DOHH2 (cell line): ENCODE results near the gene RPP30.
"Not testable (repeated sequence)": the region's sequence is repeated elsewhere in the genome, so short reads cannot be mapped to it uniquely, and the experiment has no call there.

Experiments used
- H3F3A ChIP-seq: fragments of 200-600 bp; sonication (generic), shearing (Covaris generic); 2 replicates; pipeline ENCODE4 v1.6.0; 2016; ENCODE audit warnings: antibody characterized with exemption, mild to moderate bottlenecking; ENCODE audit not compliant: control insufficient read depth, insufficient read depth
- H3K27ac ChIP-seq: fragments of 200-600 bp; sonication (generic); 2 replicates; pipeline ENCODE4 v1.5.1; 2014; ENCODE audit warnings: low read depth, mild to moderate bottlenecking, low read length, moderate library complexity
- H3K27me3 ChIP-seq: fragments of 200-600 bp; sonication (generic); 2 replicates; pipeline ENCODE4 v1.6.1; 2014; ENCODE audit warnings: mild to moderate bottlenecking, low read length, mixed read lengths; ENCODE audit not compliant: control insufficient read depth
- H3K36me3 ChIP-seq: fragments of 200-600 bp; sonication (generic); 2 replicates; pipeline ENCODE4 v1.6.1; 2014; ENCODE audit warnings: mild to moderate bottlenecking, low read length, moderate library complexity, mixed read lengths; ENCODE audit not compliant: control insufficient read depth
- H3K4me1 ChIP-seq: fragments of 200-600 bp; sonication (generic); 2 replicates; pipeline ENCODE4 v1.6.1; 2014; ENCODE audit warnings: mild to moderate bottlenecking, low read length, mixed read lengths; ENCODE audit not compliant: control insufficient read depth
- H3K4me2 ChIP-seq: fragments of 200-600 bp; sonication (generic); 2 replicates; pipeline ENCODE4 v1.6.0; 2014; ENCODE audit warnings: mild to moderate bottlenecking, low read length, moderate library complexity
- H3K4me3 ChIP-seq: fragments of 200-600 bp; sonication (generic); 2 replicates; pipeline ENCODE4 v1.5.1; 2014; ENCODE audit warnings: mild to moderate bottlenecking, low read length, mixed read lengths
- H3K79me2 ChIP-seq: fragments of 200-600 bp; sonication (generic); 2 replicates; pipeline ENCODE4 v1.6.1; 2014; ENCODE audit warnings: mild to moderate bottlenecking, low read length, mixed read lengths; ENCODE audit not compliant: control insufficient read depth
- H3K9me2 ChIP-seq: fragments of 200-600 bp; sonication (generic); replicated peaks from 2 replicates; pipeline ENCODE4 v1.6.1; 2014; ENCODE audit warnings: mild to moderate bottlenecking, low read length, mixed read lengths; ENCODE audit not compliant: control insufficient read depth
- H3K9me3 ChIP-seq: fragments of 200-600 bp; sonication (generic); 2 replicates; pipeline ENCODE4 v1.6.1; 2014; ENCODE audit warnings: antibody characterized with exemption, low read length, mixed read lengths; ENCODE audit not compliant: control insufficient read depth, insufficient read depth
- H4K20me1 ChIP-seq: fragments of 200-600 bp; sonication (generic); 2 replicates; pipeline ENCODE4 v1.6.0; 2014; ENCODE audit warnings: low read depth, mild to moderate bottlenecking, antibody characterized with exemption, low read length, moderate library complexity; ENCODE audit not compliant: control insufficient read depth, insufficient read depth
- EZH2phosphoT487 ChIP-seq: fragments of 200-600 bp; sonication (generic); IDR thresholded peaks from 2 replicates; pipeline ENCODE4 v1.6.1; 2017; ENCODE audit warnings: borderline replicate concordance, mild to moderate bottlenecking, antibody characterized with exemption, low read length, moderate library complexity, mixed read lengths
- TF ChIP-seq, protein P1 (sequence below): fragments of 200-600 bp; sonication (generic); IDR thresholded peaks from one replicate; pipeline ENCODE4 v1.5.1; 2014; ENCODE audit warnings: antibody characterized with exemption, mild to moderate bottlenecking, low read depth, low read length; ENCODE audit not compliant: poor library complexity, severe bottlenecking

Gene RPP30

DNA sequence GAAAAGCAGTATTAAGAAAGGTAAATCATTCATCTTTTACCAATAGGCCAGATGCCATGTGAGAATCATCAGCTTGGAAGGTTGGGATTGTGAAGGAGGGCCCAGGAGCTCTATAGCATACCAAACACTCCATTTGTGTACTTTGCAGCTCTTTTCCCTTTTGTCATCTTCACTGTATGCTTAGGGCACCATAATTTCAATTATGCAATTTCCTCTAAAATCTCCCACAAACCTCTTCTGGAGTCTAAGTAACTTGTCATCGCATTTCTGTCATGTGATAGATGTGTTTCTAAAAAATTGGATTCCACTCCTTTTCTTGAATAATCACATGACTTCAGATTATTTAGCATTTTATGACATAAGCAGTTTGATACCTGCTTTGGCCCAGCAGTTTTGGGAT lies 17.9 kb downstream of the RPP30 start:
- peaks cover 89% of the 10 kb centered on the region for H3K36me3 ChIP-seq
- no peaks in the 10 kb centered on the region for H3F3A ChIP-seq
- no peaks in the 10 kb centered on the region for H3K27me3 ChIP-seq
- TF ChIP-seq EZH2phosphoT487: no peak
- TF ChIP-seq, protein P1, sequence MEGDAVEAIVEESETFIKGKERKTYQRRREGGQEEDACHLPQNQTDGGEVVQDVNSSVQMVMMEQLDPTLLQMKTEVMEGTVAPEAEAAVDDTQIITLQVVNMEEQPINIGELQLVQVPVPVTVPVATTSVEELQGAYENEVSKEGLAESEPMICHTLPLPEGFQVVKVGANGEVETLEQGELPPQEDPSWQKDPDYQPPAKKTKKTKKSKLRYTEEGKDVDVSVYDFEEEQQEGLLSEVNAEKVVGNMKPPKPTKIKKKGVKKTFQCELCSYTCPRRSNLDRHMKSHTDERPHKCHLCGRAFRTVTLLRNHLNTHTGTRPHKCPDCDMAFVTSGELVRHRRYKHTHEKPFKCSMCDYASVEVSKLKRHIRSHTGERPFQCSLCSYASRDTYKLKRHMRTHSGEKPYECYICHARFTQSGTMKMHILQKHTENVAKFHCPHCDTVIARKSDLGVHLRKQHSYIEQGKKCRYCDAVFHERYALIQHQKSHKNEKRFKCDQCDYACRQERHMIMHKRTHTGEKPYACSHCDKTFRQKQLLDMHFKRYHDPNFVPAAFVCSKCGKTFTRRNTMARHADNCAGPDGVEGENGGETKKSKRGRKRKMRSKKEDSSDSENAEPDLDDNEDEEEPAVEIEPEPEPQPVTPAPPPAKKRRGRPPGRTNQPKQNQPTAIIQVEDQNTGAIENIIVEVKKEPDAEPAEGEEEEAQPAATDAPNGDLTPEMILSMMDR: no peak
- no peak overlapping the region for H3K4me2 ChIP-seq
- H3K9me2 ChIP-seq: no peaks in the 10 kb centered on the region
- H3K4me3 ChIP-seq: no peak overlapping the region
- no peaks in the 10 kb centered on the region for H3K9me3 ChIP-seq
- H3K79me2 ChIP-seq: no peaks in the 10 kb centered on the region
- H3K27ac ChIP-seq: no peak overlapping the region
- no peaks in the 10 kb centered on the region for H3K4me1 ChIP-seq
- no peaks in the 10 kb centered on the region for H4K20me1 ChIP-seq

DNA sequence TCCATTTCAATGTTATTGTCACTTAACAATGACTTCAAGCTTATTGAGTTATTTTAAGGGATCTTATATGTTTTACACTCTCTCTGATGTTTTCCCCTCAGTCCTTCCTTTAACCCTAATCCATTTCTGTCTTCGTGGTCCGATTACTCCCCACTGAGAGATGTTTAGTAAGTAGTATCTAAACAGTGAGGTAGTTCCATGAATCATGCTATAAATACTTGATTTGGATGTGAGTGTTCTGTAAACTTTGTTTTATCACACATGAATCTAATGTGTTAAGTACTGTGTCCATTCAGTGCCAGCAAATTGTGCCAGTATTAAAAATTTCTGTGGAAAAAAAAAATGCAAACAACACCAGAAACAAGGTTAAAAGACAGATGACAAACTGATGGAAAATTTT lies 18.6 kb downstream of the RPP30 start:
- Histone ChIP-seq H3F3A (no peaks in the 10 kb centered on the region), H4K20me1 (no peaks in the 10 kb centered on the region), H3K27me3 (no peaks in the 10 kb centered on the region), H3K36me3 (peaks cover 90% of the 10 kb centered on the region), H3K27ac (no peak overlapping the region), H3K79me2 (no peaks in the 10 kb centered on the region), H3K4me3 (no peak overlapping the region), H3K4me1 (no peaks in the 10 kb centered on the region), H3K9me3 (no peaks in the 10 kb centered on the region), H3K9me2 (no peaks in the 10 kb centered on the region), H3K4me2 (no peak overlapping the region)
- no peak for TF ChIP-seq EZH2phosphoT487
- TF ChIP-seq, protein P1: no peak

DNA sequence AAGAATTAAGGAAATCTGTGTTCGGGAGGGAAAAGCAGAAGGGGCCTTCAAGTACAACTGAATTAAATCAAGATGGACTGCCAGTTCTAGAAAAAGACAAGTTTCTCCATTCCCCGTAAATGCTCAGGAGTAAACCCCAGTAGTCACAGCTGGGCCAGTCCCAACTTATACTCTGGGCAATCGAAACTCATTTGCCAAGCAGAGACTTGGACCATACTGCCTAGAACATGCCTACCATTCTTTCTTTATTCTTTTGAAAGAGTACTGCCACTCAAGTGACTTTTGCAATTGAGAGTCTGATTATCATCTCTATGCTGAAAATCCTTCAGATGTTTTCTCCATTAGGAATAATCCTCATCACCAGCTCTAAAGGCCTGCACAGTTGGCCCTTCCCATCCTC lies 21.4 kb downstream of the RPP30 start:
- no peaks in the 10 kb centered on the region for H3K79me2 ChIP-seq
- no peaks in the 10 kb centered on the region for H3K9me3 ChIP-seq
- TF ChIP-seq, protein P1: no peak
- no peak for TF ChIP-seq EZH2phosphoT487
- no peaks in the 10 kb centered on the region for H3K4me1 ChIP-seq
- H3K36me3 ChIP-seq: peaks cover 81% of the 10 kb centered on the region
- no peaks in the 10 kb centered on the region for H3K27me3 ChIP-seq
- H3K4me2 ChIP-seq: no peak overlapping the region
- no peaks in the 10 kb centered on the region for H3K9me2 ChIP-seq
- no peaks in the 10 kb centered on the region for H4K20me1 ChIP-seq
- no peaks in the 10 kb centered on the region for H3F3A ChIP-seq
- H3K27ac ChIP-seq: no peak overlapping the region
- H3K4me3 ChIP-seq: no peak overlapping the region

DNA sequence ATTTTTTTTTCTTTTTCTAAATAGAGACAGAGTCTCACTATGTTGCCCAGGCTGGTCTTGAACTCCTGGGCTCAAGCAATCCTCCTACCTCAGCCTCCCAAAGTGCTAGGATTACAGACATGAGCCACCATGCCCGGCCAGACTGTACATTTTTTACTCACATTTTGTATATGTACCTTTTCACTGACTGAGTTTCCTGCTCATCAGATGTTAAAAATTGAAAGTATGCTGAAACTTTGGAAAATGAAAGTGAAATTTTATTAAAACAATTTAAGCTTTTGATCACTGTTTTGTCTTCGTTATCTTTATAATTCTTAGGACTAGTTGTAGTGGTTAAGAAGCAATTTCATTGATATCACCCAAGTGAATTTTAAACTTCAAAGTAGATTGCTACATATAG lies 25.1 kb downstream of the RPP30 start:
- peaks cover 72% of the 10 kb centered on the region for H3K36me3 ChIP-seq
- H3K9me3 ChIP-seq, H3K4me3 ChIP-seq, H3K4me1 ChIP-seq, H3K4me2 ChIP-seq, H3K9me2 ChIP-seq, H4K20me1 ChIP-seq, H3K27me3 ChIP-seq, H3F3A ChIP-seq, H3K79me2 ChIP-seq, H3K27ac ChIP-seq: not testable (repeated sequence)
